Mesenteric fat pad (tissue), 1 donor: ENCODE data around the gene MMEL1. TPM values are rescaled to one million over a fixed set of nuclear protein-coding genes. Genes with fewer than 3 reads are reported as not detected.
"Not testable (repeated sequence)": the region's sequence is repeated elsewhere in the genome, so short reads cannot be mapped to it uniquely, and the experiment has no call there.

Experiments
- DNase-seq: peaks from one replicate; pipeline ENCODE4 v3.0.0-alpha.2; 2020; ENCODE audit warnings: low spot score
- total RNA-seq: library from RNA; stranded (reverse); fragmentation: NEBNext Ultra II Directional; extraction: Animal tissue kit (Norgen Biotek cat#: 25700); gene quantifications from one replicate; pipeline ENCODE4 v1.2.1, GENCODE V29; 2021
- donor health status: DM: yes; HTN: yes; CAD: no.

Gene MMEL1
- total RNA-seq, 1 donor from 2014 or later = 3.2 TPM

DNA sequence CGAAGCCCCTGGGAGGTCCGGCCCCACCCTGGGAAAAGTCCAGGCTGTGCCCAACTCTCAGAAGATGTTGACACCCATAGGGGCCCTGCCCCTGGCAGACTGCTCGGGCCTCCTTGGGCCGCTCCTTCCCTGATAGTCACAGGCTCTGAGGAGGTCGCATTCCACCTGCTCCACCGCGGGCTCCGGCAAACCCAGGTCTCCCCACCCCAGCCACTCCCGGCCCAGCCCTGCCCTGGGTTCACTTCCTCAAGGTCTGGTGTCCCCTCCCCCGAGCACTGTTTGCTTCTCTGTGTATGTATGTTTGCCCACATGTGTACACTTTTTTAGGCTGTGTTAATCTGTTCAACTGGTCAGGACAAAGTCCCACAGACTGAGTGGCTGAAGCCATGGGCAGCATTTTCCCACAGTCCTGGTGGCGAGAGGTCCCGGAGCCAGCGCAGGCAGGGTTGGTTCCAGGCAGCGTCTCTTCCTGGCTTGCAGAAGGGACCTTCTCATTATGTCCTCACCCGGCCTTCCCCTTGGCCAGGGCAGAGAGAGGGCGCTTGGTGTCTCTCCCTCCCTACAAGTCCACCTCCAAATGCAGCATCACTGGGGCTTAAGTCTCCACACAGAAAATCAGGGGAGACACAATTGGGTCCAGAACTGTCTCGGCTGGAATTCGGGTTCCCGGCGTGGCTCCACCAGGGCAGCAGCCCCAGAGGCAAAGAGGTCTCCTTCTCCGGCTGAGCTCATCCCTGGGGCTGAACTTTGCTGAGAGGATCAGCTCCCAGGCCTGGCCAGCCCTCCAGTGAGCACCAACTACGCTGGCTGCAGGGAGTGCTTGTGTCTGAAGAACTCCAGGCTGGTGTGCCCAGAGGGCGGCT is 56.8 kb downstream of the MMEL1 start:
- DNase-seq = no peak

DNA sequence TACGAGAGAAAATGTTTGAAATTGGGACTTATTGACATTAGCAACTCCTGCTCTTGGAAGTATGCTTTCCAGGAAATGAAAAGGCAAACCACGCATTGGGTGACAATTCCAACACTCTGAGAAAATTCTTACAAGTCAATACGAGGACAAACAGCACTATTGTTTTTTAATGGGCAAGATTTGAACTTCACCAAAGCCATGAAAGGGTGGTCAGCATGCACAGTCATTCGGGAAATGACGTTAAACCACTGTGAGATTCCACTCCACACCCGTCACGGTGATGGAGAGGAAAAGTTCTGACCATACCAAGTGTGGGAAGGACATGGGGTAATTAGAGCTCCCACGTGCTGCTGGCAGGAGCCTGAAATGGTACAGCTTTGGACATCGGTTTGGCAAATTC is 58.5 kb downstream of the MMEL1 start:
- DNase-seq = no peak

DNA sequence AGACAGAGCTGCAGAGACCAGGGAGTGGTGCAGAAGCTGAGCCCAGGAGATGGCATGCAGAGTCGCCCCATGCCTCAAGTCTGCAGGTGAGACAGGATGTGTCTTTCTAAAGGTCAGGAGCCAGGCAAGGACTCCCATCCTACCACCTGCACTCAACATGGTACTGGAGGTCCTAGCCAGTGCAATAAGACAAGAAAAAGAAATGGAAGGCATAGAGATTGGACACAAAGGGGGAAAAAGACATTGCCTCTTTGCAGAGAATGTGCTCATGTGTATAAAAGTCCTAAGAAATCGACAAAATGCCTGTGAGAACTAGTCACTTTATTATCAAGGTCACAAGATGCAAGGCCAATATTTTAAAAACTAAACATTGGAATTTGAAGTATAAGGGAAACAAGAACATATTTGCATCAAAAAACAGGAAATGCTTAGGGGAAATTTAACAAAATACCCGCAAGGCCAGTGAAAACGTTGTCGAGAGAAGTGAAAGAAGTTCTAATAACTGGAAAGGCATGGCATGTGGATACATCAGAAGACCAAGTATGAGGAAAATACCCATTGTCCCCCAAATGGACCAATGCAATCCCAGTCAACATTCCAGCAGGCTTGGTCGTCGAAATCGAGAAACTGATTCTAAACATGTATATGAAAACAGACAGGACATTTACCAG is 59.4 kb downstream of the MMEL1 start:
- DNase-seq = no peak

DNA sequence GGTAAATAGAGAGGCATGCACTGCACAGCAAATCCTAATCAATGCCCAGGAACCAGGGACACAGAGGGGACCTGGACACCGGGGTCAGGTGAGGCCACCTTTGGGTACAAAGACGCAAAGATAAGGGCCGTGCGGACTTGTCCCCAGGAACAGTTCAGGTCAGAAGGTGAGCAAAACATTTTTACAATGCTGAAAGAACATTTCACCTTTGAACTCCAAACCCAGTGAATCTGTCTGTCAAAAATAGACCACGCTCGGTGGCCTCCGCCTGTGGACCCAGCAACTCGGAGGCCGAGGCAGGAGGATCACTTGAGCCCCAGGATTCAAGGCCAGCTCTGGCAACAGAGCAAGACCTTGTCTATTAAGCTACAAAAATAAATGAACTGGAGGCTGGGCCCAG is 61.5 kb downstream of the MMEL1 start:
- DNase-seq = no peak

DNA sequence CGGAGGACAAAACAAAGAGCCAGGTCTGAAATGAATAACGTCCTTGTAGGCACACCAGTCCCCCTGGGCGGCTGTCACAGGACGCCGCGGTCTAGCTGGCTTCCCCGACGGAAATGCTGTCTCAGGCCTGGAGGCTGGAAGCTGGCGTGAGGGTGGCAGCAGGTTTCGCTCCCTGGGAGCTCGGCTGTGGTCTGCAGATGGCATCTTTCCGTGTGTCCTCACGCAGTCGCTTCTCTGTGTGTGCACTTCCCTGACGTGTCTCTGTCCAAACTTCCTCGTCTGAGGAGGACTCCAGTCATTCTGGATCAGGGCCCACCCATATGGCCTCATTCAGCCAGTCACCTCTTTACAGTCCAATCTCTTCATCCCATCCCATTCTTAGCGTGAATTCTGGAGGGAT is 62.5 kb downstream of the MMEL1 start:
- DNase-seq = no peak

DNA sequence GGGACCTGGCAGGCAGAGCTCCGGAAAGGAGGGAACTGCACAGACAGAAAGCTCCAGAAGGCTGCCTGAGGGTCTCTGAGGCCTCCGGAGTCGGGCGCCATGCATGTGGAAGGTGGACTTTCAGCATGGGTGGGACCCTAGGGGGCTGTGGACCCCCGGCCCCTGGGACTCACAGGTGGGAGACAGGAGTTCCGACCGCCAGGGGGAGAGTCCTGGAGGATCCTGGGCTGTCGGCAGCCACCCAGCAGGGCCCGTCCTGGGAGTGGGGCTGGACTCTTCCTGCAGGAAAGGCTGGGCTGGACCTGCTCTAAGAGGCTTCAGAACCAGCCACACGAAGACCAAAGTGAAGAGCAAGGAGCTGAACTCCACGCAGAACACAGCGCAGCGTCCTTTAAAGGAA is 63.1 kb downstream of the MMEL1 start:
- DNase-seq = not testable (repeated sequence)

DNA sequence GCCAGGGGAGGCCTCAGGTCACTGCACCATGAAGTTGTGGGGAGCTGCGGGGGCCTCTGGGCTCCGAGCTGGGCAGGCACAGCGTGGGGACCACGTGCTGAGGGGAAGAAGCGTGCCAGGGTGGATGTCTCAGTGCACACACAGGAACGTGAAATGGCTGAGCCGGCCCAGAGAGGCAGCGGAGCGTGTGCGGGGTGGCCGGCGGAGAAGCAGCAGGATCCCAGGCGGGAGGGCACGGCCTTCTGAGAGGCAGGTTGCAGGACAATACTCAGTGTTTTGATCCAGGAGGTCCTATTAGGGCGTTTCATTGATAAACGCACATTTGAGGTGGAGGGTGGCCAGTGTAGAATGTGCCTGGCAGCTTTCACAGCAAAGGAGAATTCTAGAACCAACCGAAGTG is 63.8 kb downstream of the MMEL1 start:
- DNase-seq = no peak

DNA sequence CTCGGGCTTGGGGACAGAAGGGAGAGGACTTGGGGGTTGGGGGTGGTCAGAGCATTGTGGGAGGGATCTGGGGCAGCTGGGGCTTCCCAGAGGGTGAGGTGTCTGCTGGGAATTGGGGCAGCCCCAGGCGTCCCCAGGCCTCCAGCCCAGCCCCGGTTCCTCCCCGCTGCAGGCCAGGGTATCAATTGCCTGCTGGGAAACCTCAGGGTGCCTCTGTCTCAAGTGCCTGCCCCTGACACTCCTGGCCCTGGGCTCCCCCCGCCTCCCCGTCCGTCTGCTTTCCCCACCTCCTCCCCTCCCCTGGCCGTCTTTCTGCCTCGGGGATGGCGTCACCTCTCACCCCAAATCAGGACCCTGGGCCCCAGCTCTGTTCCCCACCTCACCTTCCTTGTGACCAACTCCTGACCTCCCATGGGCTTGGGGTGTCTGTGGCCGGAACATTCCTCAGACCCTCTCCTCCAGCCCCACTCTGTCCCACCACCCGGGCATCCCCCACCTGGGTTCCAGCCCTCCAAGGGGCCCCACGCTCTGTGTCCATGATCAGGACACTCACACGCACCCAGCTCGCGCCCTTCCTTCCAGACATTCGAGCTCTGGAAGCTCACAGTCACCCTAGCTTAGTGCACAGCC is 64.5 kb downstream of the MMEL1 start:
- DNase-seq = not testable (repeated sequence)

DNA sequence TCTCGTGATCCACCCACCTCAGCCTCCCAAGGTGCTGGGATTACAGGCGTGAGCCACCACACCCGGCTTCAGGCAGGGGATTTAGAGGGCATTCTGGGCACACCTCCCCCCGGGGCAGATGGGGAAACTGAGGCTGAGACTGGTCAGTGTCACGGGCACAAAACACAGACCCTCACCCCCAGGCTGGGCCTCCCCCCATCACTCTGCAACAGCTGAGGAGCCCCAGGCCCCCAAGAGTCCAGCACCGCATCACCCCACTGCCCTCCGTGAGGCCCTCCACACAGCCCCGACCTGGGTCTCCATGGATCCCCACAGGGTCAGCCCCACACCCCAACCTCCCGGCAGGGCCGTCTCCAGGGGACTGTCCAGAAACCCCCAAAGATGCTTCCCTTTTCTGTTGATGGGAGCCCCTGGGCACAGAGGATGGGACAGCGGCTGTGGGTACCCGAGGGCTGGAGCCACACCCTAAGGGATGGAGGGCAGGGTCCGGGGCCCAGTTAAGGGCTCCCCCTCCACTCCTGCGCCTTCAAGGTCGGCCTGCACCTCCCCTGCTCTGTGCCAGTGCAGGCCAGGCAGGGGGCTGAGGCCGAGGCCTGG is 65.6 kb downstream of the MMEL1 start:
- DNase-seq = no peak

DNA sequence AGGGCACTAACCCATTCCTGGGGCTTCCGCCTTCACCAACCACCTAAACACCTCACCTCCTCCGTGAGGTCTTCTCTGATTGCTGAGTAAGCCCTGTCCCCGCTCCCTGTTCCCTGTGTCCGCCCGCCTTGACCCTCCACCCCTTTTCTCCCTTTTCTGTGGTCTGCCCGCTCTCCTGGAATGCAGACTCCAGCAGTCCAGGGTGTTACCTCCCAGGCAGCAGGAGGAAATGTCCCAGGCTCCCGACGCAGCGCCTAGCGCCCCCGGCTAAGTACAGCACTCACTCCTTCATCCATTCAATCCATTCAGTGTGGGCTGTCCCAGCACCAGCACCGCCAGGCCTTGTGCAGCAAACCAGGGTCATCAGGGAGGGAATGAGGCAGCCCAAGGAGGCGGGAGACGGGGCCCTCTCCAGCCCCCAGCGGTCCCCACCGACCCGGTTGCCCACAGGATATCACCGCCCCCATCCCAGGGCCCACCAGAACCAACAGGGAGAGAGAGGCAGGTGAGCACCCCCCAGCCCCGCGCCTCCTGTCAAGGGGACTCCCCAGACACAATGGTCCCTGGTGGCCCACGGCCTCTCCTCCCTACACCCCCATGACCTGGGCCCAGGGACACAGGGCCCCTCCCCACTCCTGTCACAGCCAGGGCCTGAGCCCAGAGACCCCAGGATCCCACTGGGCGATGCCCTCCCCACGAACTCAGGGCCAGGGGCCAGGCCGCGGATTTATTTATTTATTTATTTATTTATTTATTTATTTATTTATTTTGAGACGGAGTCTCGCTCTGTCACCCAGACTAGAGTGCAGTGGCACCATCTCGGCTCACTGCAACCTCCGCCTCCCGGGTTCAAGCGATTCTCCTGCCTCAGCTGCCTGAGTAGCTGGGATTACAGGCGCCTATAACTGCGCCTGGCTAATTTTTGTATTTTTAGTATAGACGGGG is 66.4 kb downstream of the MMEL1 start:
- no peak for DNase-seq

DNA sequence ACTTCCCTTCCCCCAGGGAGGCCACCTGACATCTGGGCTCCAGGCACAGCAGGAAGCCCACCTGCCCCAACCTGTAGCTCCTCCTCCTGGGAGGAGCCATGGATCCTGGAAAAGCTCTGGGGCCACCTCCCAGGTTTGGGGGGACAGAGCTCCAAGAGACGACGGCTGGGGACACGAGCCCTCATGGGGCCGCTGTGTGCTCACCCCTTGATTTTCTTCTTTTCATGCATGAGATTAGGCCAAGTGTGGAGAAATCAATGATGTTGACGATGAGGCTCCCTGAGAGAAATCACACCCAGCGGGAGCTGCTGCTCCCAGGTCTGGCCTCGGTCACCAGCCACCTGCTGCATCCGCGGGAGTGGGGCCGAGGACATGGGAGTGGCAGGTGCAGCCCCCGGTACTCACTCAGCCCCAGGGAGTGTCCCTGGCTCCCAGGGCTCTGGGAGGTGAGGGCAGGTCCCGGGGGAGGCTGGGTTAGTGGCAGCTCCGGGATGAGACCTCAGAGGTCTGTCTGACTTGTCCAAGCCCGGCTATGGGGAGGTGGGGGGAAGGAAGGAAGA is 67.9 kb downstream of the MMEL1 start:
- DNase-seq = no peak

DNA sequence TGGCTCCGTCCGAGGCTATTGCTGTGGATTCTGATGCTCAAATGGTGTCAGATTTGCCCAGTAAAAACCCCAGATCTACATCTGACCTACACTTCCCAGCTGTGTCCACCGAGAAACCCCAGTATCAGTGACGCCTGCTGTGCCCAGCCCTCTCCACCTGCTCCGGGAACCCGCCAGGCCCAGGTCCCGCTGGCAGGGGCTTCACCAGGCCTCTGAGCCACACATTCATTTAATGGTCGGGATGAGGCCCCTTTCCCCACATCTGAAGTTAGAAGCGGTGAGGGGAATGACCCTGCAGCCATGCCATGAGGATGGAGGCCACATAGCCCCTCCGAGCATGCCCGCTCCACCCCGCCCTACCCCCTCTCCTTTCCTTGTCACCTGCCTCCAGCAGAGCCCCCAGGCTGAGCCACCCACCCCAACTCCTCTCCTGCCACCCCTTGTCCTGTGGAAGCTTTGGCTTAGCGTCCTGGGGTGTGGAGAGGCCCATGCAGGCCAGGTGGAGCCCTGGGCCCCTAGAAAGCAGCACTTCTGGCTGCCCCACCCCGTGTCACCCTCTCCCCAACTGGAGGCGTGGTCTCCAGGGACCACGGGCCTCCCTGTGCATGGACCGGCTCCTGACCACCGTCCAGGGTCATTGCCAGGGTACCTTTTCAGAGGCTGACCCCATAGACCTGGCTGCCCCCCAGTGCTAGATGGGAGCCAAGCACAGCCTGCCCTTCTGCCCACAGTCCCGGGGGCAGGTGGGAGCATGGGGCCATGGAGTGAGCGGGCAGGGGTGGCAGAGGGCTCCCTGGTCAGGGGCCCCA is 68.6 kb downstream of the MMEL1 start:
- DNase-seq = no peak

DNA sequence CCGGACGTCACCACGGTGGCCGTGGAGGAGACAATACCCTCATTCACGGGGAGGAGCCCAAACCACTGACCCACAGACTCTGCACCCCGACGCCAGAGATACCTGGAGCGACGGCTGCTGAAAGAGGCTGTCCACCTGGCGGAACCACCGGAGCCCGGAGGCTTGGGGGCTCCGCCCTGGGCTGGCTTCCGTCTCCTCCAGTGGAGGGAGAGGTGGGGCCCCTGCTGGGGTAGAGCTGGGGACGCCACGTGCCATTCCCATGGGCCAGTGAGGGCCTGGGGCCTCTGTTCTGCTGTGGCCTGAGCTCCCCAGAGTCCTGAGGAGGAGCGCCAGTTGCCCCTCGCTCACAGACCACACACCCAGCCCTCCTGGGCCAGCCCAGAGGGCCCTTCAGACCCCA is 69.6 kb downstream of the MMEL1 start:
- no peak for DNase-seq

DNA sequence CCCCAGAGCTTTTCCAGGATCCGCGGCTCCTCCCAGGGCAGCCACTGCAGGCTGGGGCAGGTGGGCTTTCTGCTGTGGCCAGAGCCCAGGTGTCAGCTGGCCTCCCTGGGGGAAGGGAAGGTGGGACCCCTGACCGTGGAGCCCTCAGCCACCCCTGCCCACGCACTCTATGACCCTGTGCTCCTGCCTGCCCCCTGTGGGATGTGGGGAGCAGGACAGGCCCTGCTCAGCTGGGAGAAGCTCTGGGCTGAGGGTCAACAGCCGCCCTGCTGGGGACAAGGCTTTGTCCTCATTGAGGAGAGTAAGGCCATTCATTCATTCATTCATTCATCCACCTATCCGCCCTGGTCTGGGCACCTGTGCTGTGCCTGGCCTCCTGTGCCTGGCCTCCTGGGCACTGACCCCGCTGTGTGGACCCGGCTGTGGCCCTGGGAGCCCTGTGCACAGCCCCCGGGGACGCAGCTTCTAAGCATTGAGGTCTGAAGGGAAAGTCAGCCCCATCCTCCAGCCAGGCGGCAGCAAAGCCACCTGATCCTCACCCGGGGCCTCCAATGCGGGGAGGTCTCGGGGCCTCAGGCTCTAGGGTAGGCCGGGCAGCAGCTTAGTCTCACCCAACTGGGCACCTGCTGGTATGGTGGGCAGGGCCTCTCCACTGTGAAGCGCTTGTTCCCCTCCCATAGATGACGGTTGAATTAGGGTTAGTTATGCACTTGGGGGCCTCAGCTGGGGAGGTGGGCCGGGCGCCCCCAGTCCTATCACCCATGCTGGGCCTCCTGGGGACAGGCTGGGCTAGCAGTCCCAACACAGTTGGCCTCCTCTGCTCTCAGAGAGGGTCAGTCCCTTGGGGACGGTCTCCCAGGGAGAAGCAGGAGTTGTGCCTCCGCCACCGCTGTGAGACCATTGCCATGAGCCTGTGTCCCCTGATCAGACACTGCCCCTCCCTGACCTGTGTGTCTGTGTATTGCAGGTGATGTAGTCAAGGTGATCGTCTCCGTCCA is 70.6 kb downstream of the MMEL1 start:
- no peak for DNase-seq

DNA sequence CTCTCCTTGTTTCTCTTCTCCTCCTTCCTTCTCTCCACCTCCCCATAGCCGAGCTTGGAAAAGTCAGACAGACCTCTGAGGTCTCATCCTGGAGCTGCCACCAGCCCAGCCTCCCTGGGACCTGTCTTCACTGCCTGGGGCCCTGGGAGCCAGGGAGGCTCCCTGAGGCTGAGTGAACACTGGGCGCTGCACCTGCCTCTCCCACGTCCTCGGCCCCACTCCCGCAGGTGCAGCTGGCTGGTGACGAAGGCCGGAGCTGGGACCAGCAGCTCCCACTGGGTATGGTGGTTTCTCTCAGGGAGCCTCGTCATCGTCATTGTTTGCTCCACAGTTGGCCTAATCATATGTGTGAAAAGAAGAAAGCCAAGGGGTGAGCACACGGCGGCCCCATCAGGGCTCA is 71.4 kb downstream of the MMEL1 start:
- no peak for DNase-seq

DNA sequence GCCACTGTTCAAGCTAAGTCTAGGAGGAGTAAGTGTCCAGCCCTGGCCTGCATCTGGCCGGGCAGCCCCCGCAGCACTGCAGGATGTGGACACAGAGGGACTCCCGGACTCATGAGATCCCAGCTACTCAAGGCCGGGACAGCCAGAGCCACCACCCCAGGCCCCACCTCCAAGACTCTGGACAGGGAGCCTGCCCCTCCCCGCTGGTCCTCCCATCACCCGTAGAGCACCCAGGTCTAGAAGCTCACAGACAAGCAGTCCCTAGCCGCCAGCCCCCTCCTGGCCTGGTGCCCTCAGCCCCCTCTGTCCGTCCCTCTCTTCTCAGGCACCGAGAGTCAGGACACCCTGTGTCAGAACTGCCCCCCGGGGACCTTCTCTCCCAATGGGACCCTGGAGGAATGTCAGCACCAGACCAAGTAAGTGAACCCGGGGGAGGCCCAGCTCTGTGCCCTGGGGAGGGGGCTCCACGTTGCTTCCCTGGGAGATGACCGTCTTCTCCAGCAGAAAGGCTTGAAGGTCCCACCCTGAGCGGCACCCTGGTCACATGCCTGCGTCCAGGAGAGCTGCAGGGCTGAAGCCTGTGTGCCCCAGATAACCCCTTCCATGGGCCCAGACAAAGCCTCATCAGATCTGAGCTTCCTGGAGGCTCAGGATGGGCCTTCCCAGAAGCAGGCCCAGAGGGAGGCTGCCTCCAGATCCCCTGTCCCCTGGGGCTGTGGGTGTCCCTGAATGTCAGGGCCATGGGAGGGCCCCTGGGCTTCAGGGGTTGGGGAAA is 72.3 kb downstream of the MMEL1 start:
- no peak for DNase-seq

DNA sequence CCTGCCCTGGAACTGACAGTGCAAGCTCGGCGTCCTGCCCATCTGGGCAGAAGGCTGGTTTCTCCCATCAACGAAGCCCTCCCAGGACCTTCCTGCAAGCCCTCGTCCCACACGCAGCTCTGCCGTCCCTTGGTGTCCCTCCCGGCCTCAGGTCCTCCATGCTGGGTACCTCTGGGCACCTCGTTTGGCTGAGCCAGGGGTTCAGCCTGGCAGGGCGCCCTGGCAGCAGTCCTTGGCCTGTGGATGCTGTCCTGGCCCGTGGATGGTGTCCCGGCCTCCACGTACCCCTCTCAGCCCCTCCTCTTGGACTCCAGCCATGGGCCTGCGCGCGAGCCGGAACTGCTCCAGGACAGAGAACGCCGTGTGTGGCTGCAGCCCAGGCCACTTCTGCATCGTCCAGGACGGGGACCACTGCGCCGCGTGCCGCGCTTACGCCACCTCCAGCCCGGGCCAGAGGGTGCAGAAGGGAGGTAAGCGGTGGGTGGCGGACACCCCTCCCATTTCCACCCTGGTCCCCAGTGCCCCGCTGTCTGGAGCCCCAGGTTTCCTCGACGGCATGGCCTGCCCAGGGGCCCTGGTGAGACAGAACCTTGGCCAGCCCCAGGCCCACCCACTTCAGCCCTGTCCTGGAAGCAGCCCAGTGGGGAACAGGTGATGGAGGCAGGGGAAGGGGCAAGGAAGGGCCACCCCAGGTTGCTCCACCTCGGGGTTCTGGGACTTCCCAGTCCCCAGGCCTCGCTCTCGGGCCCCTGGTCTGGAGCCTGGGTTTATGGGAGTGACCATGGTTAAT is 73.1 kb downstream of the MMEL1 start:
- DNase-seq = no peak
